Measurements from ENCODE around the gene STING1.
"Not testable (repeated sequence)": the region's sequence is repeated elsewhere in the genome, so short reads cannot be mapped to it uniquely, and the experiment has no call there.

DNA sequence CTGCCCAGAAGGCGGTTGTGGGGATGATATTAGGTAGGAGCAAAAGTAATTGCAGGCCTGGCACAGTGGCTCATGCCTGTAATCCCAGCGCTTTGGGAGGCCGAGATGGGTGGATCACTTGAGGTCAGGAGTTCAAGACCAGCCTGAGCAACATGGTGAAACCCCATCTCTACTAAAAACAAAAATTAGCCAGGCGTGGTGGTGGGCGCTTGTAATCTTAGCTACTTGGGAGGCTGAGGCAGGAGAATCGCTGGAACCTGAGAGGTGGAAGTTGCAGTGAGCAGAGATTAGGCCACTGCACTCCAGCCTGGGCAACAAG lies 291 bp upstream of the STING1 start:
- not testable (repeated sequence) for TF ChIP-seq RAD21 (IDR thresholded peaks at IDR 0.05; ENCODE audit: low read length); POLR2AphosphoS5 (IDR thresholded peaks at IDR 0.05; ENCODE audit: low read depth, low read length); GABPA (IDR thresholded peaks at IDR 0.05; ENCODE audit: low read depth); FOXM1 (IDR thresholded peaks at IDR 0.05; ENCODE audit: low read depth); RFX5 (IDR thresholded peaks at IDR 0.05; ENCODE audit: low read length); SMC3 (IDR thresholded peaks at IDR 0.05; ENCODE audit: low read depth, low read length)
- TF ChIP-seq, protein P1, sequence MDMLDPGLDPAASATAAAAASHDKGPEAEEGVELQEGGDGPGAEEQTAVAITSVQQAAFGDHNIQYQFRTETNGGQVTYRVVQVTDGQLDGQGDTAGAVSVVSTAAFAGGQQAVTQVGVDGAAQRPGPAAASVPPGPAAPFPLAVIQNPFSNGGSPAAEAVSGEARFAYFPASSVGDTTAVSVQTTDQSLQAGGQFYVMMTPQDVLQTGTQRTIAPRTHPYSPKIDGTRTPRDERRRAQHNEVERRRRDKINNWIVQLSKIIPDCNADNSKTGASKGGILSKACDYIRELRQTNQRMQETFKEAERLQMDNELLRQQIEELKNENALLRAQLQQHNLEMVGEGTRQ (IDR thresholded peaks at IDR 0.05; ENCODE audit: borderline replicate concordance, low read depth, low read length): not testable (repeated sequence)
- TF ChIP-seq, protein P2, sequence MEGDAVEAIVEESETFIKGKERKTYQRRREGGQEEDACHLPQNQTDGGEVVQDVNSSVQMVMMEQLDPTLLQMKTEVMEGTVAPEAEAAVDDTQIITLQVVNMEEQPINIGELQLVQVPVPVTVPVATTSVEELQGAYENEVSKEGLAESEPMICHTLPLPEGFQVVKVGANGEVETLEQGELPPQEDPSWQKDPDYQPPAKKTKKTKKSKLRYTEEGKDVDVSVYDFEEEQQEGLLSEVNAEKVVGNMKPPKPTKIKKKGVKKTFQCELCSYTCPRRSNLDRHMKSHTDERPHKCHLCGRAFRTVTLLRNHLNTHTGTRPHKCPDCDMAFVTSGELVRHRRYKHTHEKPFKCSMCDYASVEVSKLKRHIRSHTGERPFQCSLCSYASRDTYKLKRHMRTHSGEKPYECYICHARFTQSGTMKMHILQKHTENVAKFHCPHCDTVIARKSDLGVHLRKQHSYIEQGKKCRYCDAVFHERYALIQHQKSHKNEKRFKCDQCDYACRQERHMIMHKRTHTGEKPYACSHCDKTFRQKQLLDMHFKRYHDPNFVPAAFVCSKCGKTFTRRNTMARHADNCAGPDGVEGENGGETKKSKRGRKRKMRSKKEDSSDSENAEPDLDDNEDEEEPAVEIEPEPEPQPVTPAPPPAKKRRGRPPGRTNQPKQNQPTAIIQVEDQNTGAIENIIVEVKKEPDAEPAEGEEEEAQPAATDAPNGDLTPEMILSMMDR (IDR thresholded peaks at IDR 0.05): not testable (repeated sequence)
